Measurements from ENCODE around the gene SCAF8.

Gene SCAF8

GRCh38 chr6:154821638-154822037 is 88.4 kb downstream of the SCAF8 start:
- H4K91ac ChIP-seq (ENCODE audit: low read depth, low read length), result no peak overlapping the region
- H2BK12ac ChIP-seq (ENCODE audit: low read length), result no peak overlapping the region
- DNase-seq, result no peak
- no peak overlapping the region for H3K4ac ChIP-seq (ENCODE audit: low read depth, low read length)
- H3K27me3 ChIP-seq (ENCODE audit: insufficient read depth, low read length), result no peaks in the 10 kb centered on the region
- no peak overlapping the region for H3K4me3 ChIP-seq (ENCODE audit: low read depth, low read length)
- no peak overlapping the region for H2BK5ac ChIP-seq (ENCODE audit: low read depth, low read length, poor library complexity)
- H2AK5ac ChIP-seq (ENCODE audit: low read length), result no peak overlapping the region
- H3K79me2 ChIP-seq (ENCODE audit: control insufficient read depth, insufficient read depth, low read length, poor library complexity), result no peaks in the 10 kb centered on the region
- H3K4me1 ChIP-seq (ENCODE audit: control insufficient read depth in 1 of 2, insufficient read depth in 2 of 2, low read length in 2 of 2), result no peaks in the 10 kb centered on the region
- no CpG with 5 or more reads among the region's 2 CpGs for WGBS (ENCODE audit: extremely low coverage, insufficient coverage, insufficient read length)
- no peak overlapping the region for H3K23ac ChIP-seq (ENCODE audit: low read length)
- no peaks in the 10 kb centered on the region for H3K79me1 ChIP-seq (ENCODE audit: low read length)
- H3K9ac ChIP-seq (ENCODE audit: low read length), result no peak overlapping the region
- H2BK120ac ChIP-seq (ENCODE audit: insufficient read depth, low read length, poor library complexity), result no peak overlapping the region
- H3K36me3 ChIP-seq (ENCODE audit: control insufficient read depth in 1 of 2, insufficient read depth in 2 of 2, low read length in 2 of 2), result peaks cover 11 to 24% of the 10 kb centered on the region in 2 experiments
- H3K18ac ChIP-seq (ENCODE audit: low read length), result no peak overlapping the region
- no peak overlapping the region for H3K14ac ChIP-seq (ENCODE audit: low read length)
- no peaks in the 10 kb centered on the region for H3K9me3 ChIP-seq (ENCODE audit: insufficient read depth, low read depth, low read length)
- H4K8ac ChIP-seq (ENCODE audit: low read depth, low read length), result no peak overlapping the region
- no peak overlapping the region for H2AFZ ChIP-seq (ENCODE audit: insufficient read depth, low read length, poor library complexity)
- H4K12ac ChIP-seq (ENCODE audit: low read depth, low read length), result no peak overlapping the region
- H3K4me2 ChIP-seq (ENCODE audit: low read length), result no peak overlapping the region
- no peak overlapping the region for H3K27ac ChIP-seq (ENCODE audit: low read depth, low read length)

- no peak for DNase-seq
- peaks cover 11 to 22% of the 10 kb centered on the region in 2 experiments for H3K36me3 ChIP-seq (ENCODE audit: control insufficient read depth in 1 of 2, insufficient read depth in 2 of 2, low read length in 2 of 2)
- no peak overlapping the region for H2BK5ac ChIP-seq (ENCODE audit: low read depth, low read length, poor library complexity)
- no peak overlapping the region for H2AFZ ChIP-seq (ENCODE audit: insufficient read depth, low read length, poor library complexity)
- no peak overlapping the region for H3K4me3 ChIP-seq (ENCODE audit: low read depth, low read length)
- no peak overlapping the region for H3K27ac ChIP-seq (ENCODE audit: low read depth, low read length)
- no peak overlapping the region for H2BK12ac ChIP-seq (ENCODE audit: low read length)
- H2AK5ac ChIP-seq (ENCODE audit: low read length), result no peak overlapping the region
- no peaks in the 10 kb centered on the region for H3K79me1 ChIP-seq (ENCODE audit: low read length)
- H3K79me2 ChIP-seq (ENCODE audit: control insufficient read depth, insufficient read depth, low read length, poor library complexity), result no peaks in the 10 kb centered on the region
- no peak overlapping the region for H4K91ac ChIP-seq (ENCODE audit: low read depth, low read length)
- H3K27me3 ChIP-seq (ENCODE audit: insufficient read depth, low read length), result no peaks in the 10 kb centered on the region
- WGBS (ENCODE audit: extremely low coverage, insufficient coverage, insufficient read length), result no CpG with 5 or more reads among the region's 2 CpGs
- no peak overlapping the region for H3K4ac ChIP-seq (ENCODE audit: low read depth, low read length)
- no peak overlapping the region for H3K23ac ChIP-seq (ENCODE audit: low read length)
- no peak overlapping the region for H4K12ac ChIP-seq (ENCODE audit: low read depth, low read length)
- H3K4me2 ChIP-seq (ENCODE audit: low read length), result no peak overlapping the region
- no peak overlapping the region for H3K9ac ChIP-seq (ENCODE audit: low read length)
- H3K9me3 ChIP-seq (ENCODE audit: insufficient read depth, low read depth, low read length), result no peaks in the 10 kb centered on the region
- no peak overlapping the region for H4K8ac ChIP-seq (ENCODE audit: low read depth, low read length)
- H3K4me1 ChIP-seq (ENCODE audit: control insufficient read depth in 1 of 2, insufficient read depth in 2 of 2, low read length in 2 of 2), result no peaks in the 10 kb centered on the region
- no peak overlapping the region for H3K14ac ChIP-seq (ENCODE audit: low read length)
- no peak overlapping the region for H3K18ac ChIP-seq (ENCODE audit: low read length)
- H2BK120ac ChIP-seq (ENCODE audit: insufficient read depth, low read length, poor library complexity), result no peak overlapping the region
Measured at GRCh38 chr6:154822947-154823558, 89.8 kb downstream of the SCAF8 start.

GRCh38 chr6:154824076-154824475 is 90.9 kb downstream of the SCAF8 start:
- peaks cover 11 to 20% of the 10 kb centered on the region in 2 experiments for H3K36me3 ChIP-seq (ENCODE audit: control insufficient read depth in 1 of 2, insufficient read depth in 2 of 2, low read length in 2 of 2)
- H3K79me2 ChIP-seq (ENCODE audit: control insufficient read depth, insufficient read depth, low read length, poor library complexity), result no peaks in the 10 kb centered on the region
- H4K12ac ChIP-seq (ENCODE audit: low read depth, low read length), result no peak overlapping the region
- no peak overlapping the region for H2BK12ac ChIP-seq (ENCODE audit: low read length)
- H3K9me3 ChIP-seq (ENCODE audit: insufficient read depth, low read depth, low read length), result no peaks in the 10 kb centered on the region
- H3K4me2 ChIP-seq (ENCODE audit: low read length), result no peak overlapping the region
- H3K79me1 ChIP-seq (ENCODE audit: low read length), result no peaks in the 10 kb centered on the region
- H3K4ac ChIP-seq (ENCODE audit: low read depth, low read length), result no peak overlapping the region
- H3K23ac ChIP-seq (ENCODE audit: low read length), result no peak overlapping the region
- H3K27ac ChIP-seq (ENCODE audit: low read depth, low read length), result no peak overlapping the region
- WGBS (ENCODE audit: extremely low coverage, insufficient coverage, insufficient read length), result no CpG with 5 or more reads among the region's 4 CpGs
- H3K18ac ChIP-seq (ENCODE audit: low read length), result no peak overlapping the region
- H3K4me3 ChIP-seq (ENCODE audit: low read depth, low read length), result no peak overlapping the region
- no peak overlapping the region for H3K14ac ChIP-seq (ENCODE audit: low read length)
- H3K4me1 ChIP-seq (ENCODE audit: control insufficient read depth in 1 of 2, insufficient read depth in 2 of 2, low read length in 2 of 2), result no peaks in the 10 kb centered on the region
- no peak overlapping the region for H4K8ac ChIP-seq (ENCODE audit: low read depth, low read length)
- H4K91ac ChIP-seq (ENCODE audit: low read depth, low read length), result no peak overlapping the region
- no peak overlapping the region for H2AFZ ChIP-seq (ENCODE audit: insufficient read depth, low read length, poor library complexity)
- H3K27me3 ChIP-seq (ENCODE audit: insufficient read depth, low read length), result no peaks in the 10 kb centered on the region
- no peak overlapping the region for H2BK120ac ChIP-seq (ENCODE audit: insufficient read depth, low read length, poor library complexity)
- H3K9ac ChIP-seq (ENCODE audit: low read length), result no peak overlapping the region
- H2BK5ac ChIP-seq (ENCODE audit: low read depth, low read length, poor library complexity), result no peak overlapping the region
- no peak for DNase-seq
- H2AK5ac ChIP-seq (ENCODE audit: low read length), result no peak overlapping the region

- Histone ChIP-seq H4K12ac (ENCODE audit: low read depth, low read length) (no peak overlapping the region), H3K9ac (ENCODE audit: low read length) (no peak overlapping the region), H2BK12ac (ENCODE audit: low read length) (no peak overlapping the region), H3K79me1 (ENCODE audit: low read length) (no peaks in the 10 kb centered on the region), H3K4me1 (ENCODE audit: control insufficient read depth in 1 of 2, insufficient read depth in 2 of 2, low read length in 2 of 2) (no peaks in the 10 kb centered on the region), H3K27me3 (ENCODE audit: insufficient read depth, low read length) (no peaks in the 10 kb centered on the region), H3K23ac (ENCODE audit: low read length) (no peak overlapping the region), H3K9me3 (ENCODE audit: insufficient read depth, low read depth, low read length) (no peaks in the 10 kb centered on the region), H3K27ac (ENCODE audit: low read depth, low read length) (no peak overlapping the region), H3K4me3 (ENCODE audit: low read depth, low read length) (no peak overlapping the region), H3K4me2 (ENCODE audit: low read length) (no peak overlapping the region), H3K36me3 (ENCODE audit: control insufficient read depth in 1 of 2, insufficient read depth in 2 of 2, low read length in 2 of 2) (peaks cover 7 to 22% of the 10 kb centered on the region in 2 experiments), H4K8ac (ENCODE audit: low read depth, low read length) (no peak overlapping the region), H3K4ac (ENCODE audit: low read depth, low read length) (no peak overlapping the region), H2BK5ac (ENCODE audit: low read depth, low read length, poor library complexity) (no peak overlapping the region), H3K79me2 (ENCODE audit: control insufficient read depth, insufficient read depth, low read length, poor library complexity) (no peaks in the 10 kb centered on the region), H2BK120ac (ENCODE audit: insufficient read depth, low read length, poor library complexity) (no peak overlapping the region), H2AK5ac (ENCODE audit: low read length) (no peak overlapping the region), H3K18ac (ENCODE audit: low read length) (no peak overlapping the region), H2AFZ (ENCODE audit: insufficient read depth, low read length, poor library complexity) (no peak overlapping the region), H4K91ac (ENCODE audit: low read depth, low read length) (no peak overlapping the region), H3K14ac (ENCODE audit: low read length) (no peak overlapping the region)
- no peak for DNase-seq
- no CpG with 5 or more reads among the region's 1 CpG for WGBS (ENCODE audit: extremely low coverage, insufficient coverage, insufficient read length)
Measured at GRCh38 chr6:154829970-154830369, 96.8 kb downstream of the SCAF8 start.
